GM10248 (cell line): ENCODE measurements around the gene PREX1.
A peak's percentile ranks its signal among the peaks of the same experiment; 100 is the strongest.

ENCODE experiments used
- CTCF ChIA-PET: fragments of 300-600 bp; sonication (Branson Sonifier 250); formaldehyde crosslinking; extraction: SDS; loops from one replicate; lab custom pipeline; 2021; ENCODE audit warnings: antibody characterized with exemption; lab: Yijun Ruan, JAX
- POLR2A ChIA-PET: fragments of 350-650 bp; sonication (Branson Sonifier 250); formaldehyde crosslinking; extraction: SDS; loops from one replicate; lab custom pipeline; 2020; ENCODE audit warnings: antibody characterized with exemption; lab: Yijun Ruan, JAX
- DNase-seq: peaks from one replicate; pipeline ENCODE4 v3.0.0; 2012; ENCODE audit errors: extremely low spot score
- TF ChIP-seq, protein P1 (sequence below): IDR thresholded peaks from 2 replicates; pipeline ENCODE4 v1.5.1; 2012; ENCODE audit warnings: mild to moderate bottlenecking, low read depth; ENCODE audit errors: extremely low read depth, missing control alignments, control extremely low read depth

PREX1 gene

DNA sequence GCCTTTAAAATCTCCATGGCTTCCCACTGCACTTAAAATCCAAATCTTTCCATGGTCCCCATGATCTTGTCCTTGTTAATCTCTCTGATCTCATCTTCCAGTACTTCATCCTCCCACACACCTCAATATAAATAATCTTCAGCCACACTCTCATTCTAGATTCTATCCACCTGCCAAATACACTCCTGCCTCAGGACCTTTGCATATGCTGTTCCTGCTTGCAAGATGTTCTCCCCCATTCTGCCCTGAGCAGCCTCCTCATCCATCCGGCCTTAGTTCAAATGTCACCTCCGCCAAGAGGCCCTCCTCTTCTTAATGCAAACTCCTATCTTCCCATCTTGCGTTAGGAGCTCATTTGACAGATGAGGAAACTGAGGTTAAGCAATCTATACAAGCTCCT, 77.4 kb downstream of the PREX1 start:
- ChIA-PET CTCF (interaction anchor here (0.9 to 4.9 kb wide), 5 partner anchors 10 to 38 kb away, joined by 3 to 20 read pairs (median 3); no protein-coding TSS in a partner anchor), POLR2A (no interaction called here)
- TF ChIP-seq, protein P1, sequence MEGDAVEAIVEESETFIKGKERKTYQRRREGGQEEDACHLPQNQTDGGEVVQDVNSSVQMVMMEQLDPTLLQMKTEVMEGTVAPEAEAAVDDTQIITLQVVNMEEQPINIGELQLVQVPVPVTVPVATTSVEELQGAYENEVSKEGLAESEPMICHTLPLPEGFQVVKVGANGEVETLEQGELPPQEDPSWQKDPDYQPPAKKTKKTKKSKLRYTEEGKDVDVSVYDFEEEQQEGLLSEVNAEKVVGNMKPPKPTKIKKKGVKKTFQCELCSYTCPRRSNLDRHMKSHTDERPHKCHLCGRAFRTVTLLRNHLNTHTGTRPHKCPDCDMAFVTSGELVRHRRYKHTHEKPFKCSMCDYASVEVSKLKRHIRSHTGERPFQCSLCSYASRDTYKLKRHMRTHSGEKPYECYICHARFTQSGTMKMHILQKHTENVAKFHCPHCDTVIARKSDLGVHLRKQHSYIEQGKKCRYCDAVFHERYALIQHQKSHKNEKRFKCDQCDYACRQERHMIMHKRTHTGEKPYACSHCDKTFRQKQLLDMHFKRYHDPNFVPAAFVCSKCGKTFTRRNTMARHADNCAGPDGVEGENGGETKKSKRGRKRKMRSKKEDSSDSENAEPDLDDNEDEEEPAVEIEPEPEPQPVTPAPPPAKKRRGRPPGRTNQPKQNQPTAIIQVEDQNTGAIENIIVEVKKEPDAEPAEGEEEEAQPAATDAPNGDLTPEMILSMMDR: no peak
- no peak for DNase-seq

DNA sequence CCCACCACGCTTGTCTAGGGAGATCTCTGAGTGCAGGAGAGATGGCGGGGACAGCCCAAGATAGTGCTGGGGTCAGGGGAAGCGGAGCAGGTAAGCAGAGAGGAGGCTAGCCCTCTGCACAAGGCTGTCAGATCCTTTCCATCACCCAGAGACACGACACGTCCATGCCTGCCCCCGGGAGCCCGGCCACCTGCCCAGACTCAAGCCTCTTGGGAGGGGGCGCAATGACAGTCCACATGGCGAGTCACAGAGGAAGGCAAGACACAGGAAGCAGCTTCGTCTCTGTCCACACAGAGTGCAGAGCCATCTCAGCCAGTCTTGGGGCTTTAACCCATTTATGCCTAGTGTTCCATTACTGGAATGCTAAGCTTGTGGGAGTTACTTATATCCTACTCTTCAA, 78.4 kb downstream of the PREX1 start:
- TF ChIP-seq, protein P1: no peak
- CTCF ChIA-PET: interaction anchor here (0.8 to 1.7 kb wide), 2 partner anchors 9 to 20 kb away, joined by 3 read pairs; no protein-coding TSS in a partner anchor
- DNase-seq: no peak
- POLR2A ChIA-PET: no interaction called here

DNA sequence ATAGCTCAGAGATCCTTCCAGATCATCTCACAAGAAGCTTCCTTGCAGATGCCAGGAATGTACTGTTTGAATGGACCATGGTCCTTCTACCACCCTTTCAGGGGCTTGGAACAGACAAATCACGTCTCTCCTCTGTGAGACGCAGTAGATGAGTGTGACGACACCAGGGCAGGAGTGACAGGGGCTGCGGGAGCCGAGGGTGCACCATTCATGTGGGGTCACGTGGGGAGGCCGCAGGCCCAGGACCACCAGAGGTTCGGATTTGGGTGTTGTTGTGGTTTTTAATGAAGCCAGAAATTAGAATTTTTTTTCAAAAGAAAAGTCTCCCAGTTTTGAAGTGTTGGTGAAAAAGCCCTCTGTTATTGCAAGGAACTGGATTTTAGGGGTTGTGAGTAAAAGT, 79.2 kb downstream of the PREX1 start:
- ChIA-PET CTCF (interaction anchor here (0.8 to 1.1 kb wide), 2 partner anchors 8 to 11 kb away, joined by 3 to 5 read pairs; no protein-coding TSS in a partner anchor), POLR2A (no interaction called here)
- no peak for DNase-seq
- TF ChIP-seq, protein P1: no peak

DNA sequence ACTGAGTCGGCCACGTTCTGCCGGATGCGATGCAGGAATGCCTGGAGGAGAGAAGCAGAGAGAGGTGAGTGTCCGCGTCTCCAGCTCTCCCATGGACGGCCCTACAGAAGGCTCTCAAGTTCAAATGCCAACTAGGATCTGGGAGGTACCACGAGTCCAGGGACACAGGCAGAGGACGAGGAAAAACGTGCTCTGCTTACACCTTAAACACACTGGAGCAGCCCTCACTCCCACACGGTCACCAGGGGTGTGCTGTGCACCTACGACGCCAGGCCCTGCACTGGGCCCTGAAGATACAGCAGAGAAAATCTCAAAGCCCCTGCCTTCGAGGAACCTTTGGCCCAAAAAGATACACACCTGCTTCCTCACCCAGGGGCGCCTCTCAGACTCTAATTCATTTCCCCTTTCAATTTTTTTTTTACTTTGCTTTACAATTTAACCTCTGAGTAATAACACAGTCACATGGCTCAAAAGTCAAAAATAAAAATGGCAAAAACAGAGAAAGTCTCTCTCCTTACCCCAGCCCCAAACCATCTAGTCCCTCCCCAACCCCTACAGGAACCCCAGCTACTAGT, 79.9 kb downstream of the PREX1 start:
- TF ChIP-seq, protein P1: no peak
- CTCF ChIA-PET: interaction anchor here (0.6 to 1.9 kb wide), 3 partner anchors 10 to 293 kb away, joined by 3 to 7 read pairs (median 5); no protein-coding TSS in a partner anchor

DNA sequence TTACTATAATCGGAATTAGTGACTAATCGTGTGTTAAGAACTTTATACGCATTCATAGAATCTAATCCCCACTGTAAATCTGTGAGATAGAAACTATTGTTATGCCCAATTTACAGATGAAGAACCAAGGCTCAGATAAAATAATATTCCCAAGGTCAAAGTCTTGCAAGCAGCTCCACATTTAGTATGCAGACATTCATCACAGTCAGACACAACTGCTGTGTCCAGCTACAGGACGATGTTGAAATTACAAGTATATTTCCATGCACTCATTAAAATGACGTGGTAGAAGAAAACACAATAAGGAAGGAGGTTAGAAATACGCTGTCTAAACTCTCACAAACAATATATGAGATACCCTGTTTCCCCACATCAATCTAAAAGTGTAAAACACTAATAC, 82.5 kb downstream of the PREX1 start:
- TF ChIP-seq, protein P1: no peak
- ChIA-PET CTCF (no interaction called here), POLR2A (no interaction called here)
- no peak for DNase-seq

More for the DNA sequence above, 79.9 kb downstream of the PREX1 start:
- POLR2A ChIA-PET: no interaction called here
- DNase-seq: peak; percentile 57

DNA sequence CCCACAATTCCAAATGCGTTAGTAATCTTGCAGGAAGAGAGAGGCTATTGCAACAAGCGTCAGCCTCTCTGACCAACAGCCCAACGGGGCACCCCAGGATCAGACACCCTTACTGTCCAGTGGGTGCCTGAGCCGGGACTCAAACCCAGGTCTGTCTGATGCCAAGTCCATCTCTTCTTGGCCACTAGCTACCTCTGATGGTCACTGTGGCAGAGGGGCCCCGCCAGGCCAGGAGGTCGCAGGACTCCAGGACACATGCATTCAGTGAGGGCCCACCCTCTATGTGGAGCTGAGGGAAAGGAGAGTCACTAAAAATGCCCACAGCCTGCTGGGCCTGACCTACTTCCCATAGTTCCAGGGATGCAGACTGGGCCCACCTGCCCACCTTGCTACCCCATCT, 83.3 kb downstream of the PREX1 start:
- CTCF ChIA-PET: interaction anchor here (0.8 to 1.0 kb wide), 2 partner anchors 10 to 87 kb away, joined by 4 read pairs; no protein-coding TSS in a partner anchor

More for the DNA sequence above, 83.3 kb downstream of the PREX1 start:
- TF ChIP-seq, protein P1: no peak
- POLR2A ChIA-PET: no interaction called here
- DNase-seq: no peak
